HepG2 (cell line): Measurements from ENCODE around the gene DRC7. TPM values are rescaled to one million over a fixed set of nuclear protein-coding genes. Genes with fewer than 3 reads are reported as not detected.

Experiments
- ATM ChIP-seq: fragments of 450-650 bp; IDR thresholded peaks from 2 replicates; pipeline ENCODE4 v1.7.1; 2017; ENCODE audit warnings: mild to moderate bottlenecking, borderline replicate concordance
- CEBPG ChIP-seq: IDR thresholded peaks from 2 replicates; pipeline ENCODE4 v1.6.1; 2016
- CREB1 ChIP-seq, 2 experiments: fragments of 450-650 bp in 1 of 2; IDR thresholded peaks; 2 replicates each; pipeline ENCODE4 v1.6.1; 2016 to 2017; ENCODE audit warnings: control low read depth in 1 of 2, mild to moderate bottlenecking in 1 of 2, missing compliant biosample characterization in 1 of 2, missing genetic modification characterization in 1 of 2
- CREM ChIP-seq, 2 experiments: sonication (generic) in 1 of 2; formaldehyde crosslinking in 1 of 2; IDR thresholded peaks; 2 replicates each; pipeline versions ENCODE4 v1.4.0 to v1.6.1; 2016 to 2020; ENCODE audit warnings: antibody characterized with exemption in 1 of 2, mild to moderate bottlenecking in 1 of 2, missing genetic modification reagents in 1 of 2
- HDAC2 ChIP-seq: sonication (generic); formaldehyde crosslinking; IDR thresholded peaks from 2 replicates; pipeline ENCODE4 v1.4.0; 2020; ENCODE audit warnings: missing genetic modification reagents
- IKZF1 ChIP-seq: fragments of 450-650 bp; IDR thresholded peaks from 2 replicates; pipeline ENCODE4 v1.7.1; 2016
- MIER2 ChIP-seq: IDR thresholded peaks from 2 replicates; pipeline ENCODE4 v1.6.1; 2016; ENCODE audit warnings: missing biosample characterization, missing genetic modification reagents
- MTA1 ChIP-seq: sonication (generic); formaldehyde crosslinking; IDR thresholded peaks from 2 replicates; pipeline ENCODE4 v1.4.0; 2020; ENCODE audit warnings: missing genetic modification reagents, mild to moderate bottlenecking, borderline replicate concordance
- MXI1 ChIP-seq: IDR thresholded peaks from 3 replicates; pipeline ENCODE4 v1.6.1; 2012; ENCODE audit warnings: low read depth, low read length, inconsistent platforms, borderline replicate concordance
- NAIF1 ChIP-seq: sonication (generic); formaldehyde crosslinking; IDR thresholded peaks from 2 replicates; pipeline ENCODE4 v1.5.0; 2020; ENCODE audit warnings: mild to moderate bottlenecking, missing genetic modification reagents, borderline replicate concordance
- RBFOX2 ChIP-seq: fragments of 200-400 bp; formaldehyde crosslinking; IDR thresholded peaks from 2 replicates; pipeline ENCODE4 v1.6.1; 2017; ENCODE audit warnings: low read depth, mild to moderate bottlenecking, low read length
- SYNCRIP ChIP-seq: fragments of 200-400 bp; formaldehyde crosslinking; IDR thresholded peaks from 2 replicates; pipeline ENCODE4 v1.6.1; 2018; ENCODE audit warnings: mild to moderate bottlenecking, low read depth, low read length; ENCODE audit not compliant: insufficient read depth
- TBX2 ChIP-seq: sonication (generic); formaldehyde crosslinking; IDR thresholded peaks from 2 replicates; pipeline ENCODE4 v1.5.0; 2020; ENCODE audit warnings: missing genetic modification reagents, mild to moderate bottlenecking, borderline replicate concordance
- ZC3H4 ChIP-seq: sonication (generic); formaldehyde crosslinking; IDR thresholded peaks from 2 replicates; pipeline ENCODE4 v1.4.0; 2020; ENCODE audit warnings: missing genetic modification reagents, borderline replicate concordance
- ZEB1 ChIP-seq: IDR thresholded peaks from 2 replicates; pipeline ENCODE4 v1.6.1; 2012; ENCODE audit warnings: mild to moderate bottlenecking, low read depth, inconsistent platforms; ENCODE audit not compliant: insufficient replicate concordance
- ZNF160 ChIP-seq: sonication (generic); formaldehyde crosslinking; IDR thresholded peaks from 2 replicates; pipeline ENCODE4 v1.8.0; 2022; ENCODE audit warnings: mild to moderate bottlenecking, inconsistent platforms, missing genetic modification reagents
- ZNF343 ChIP-seq: sonication (generic); formaldehyde crosslinking; IDR thresholded peaks from 2 replicates; pipeline ENCODE4 v1.4.0; 2020; ENCODE audit warnings: mild to moderate bottlenecking, missing genetic modification reagents
- ZNF367 ChIP-seq: sonication (generic); formaldehyde crosslinking; IDR thresholded peaks from 2 replicates; pipeline ENCODE4 v1.4.0; 2020; ENCODE audit warnings: missing genetic modification reagents, borderline replicate concordance
- ZNF430 ChIP-seq: sonication (generic); formaldehyde crosslinking; IDR thresholded peaks from 2 replicates; pipeline ENCODE4 v1.9.0; 2021; ENCODE audit warnings: mild to moderate bottlenecking, missing genetic modification reagents
- ZNF543 ChIP-seq: sonication (generic); formaldehyde crosslinking; IDR thresholded peaks from 2 replicates; pipeline ENCODE4 v1.4.0; 2020; ENCODE audit warnings: mild to moderate bottlenecking, missing genetic modification reagents
- ZNF547 ChIP-seq: sonication (generic); formaldehyde crosslinking; IDR thresholded peaks from 2 replicates; pipeline ENCODE4 v1.5.1; 2020; ENCODE audit warnings: mild to moderate bottlenecking, missing genetic modification reagents
- ZNF792 ChIP-seq: IDR thresholded peaks from 2 replicates; pipeline ENCODE4 v1.6.1; 2016
- polyA plus RNA-seq, 8 experiments: library from polyadenylated mRNA; depleted of rRNA in 3 of 8; stranded (reverse) in 7 of 8; unstranded in 1 of 8; fragments of >200 nt; fragmentation: Illumina TruSeq in 4 of 8; extraction: Trizol in 4 of 8; gene quantifications; 2 replicates each; pipeline versions ENCODE4 v1.2.1 to v1.2.3, GENCODE V29; 2011 to 2016; ENCODE audit warnings: low read depth in 4 of 8, missing spikeins in 1 of 8, mixed read lengths in 1 of 8; ENCODE audit not compliant: insufficient read depth in 1 of 8
- total RNA-seq, 5 experiments: library from RNA; depleted of rRNA; stranded (reverse); fragments of >200 nt; fragmentation: Illumina TruSeq; extraction: Trizol; gene quantifications; 2 replicates each; pipeline ENCODE4 v1.2.3, GENCODE V29; 2016; ENCODE audit warnings: low read depth in 1 of 5
- TF ChIP-seq, protein P1 (sequence below): conservative IDR thresholded peaks from 2 replicates; pipeline ENCODE4 v1.6.1; 2018; ENCODE audit warnings: missing genetic modification reagents
- TF ChIP-seq, protein P2 (sequence below): sonication (generic); formaldehyde crosslinking; IDR thresholded peaks from 2 replicates; pipeline ENCODE4 v1.4.0; 2020; ENCODE audit warnings: missing genetic modification reagents
- TF ChIP-seq, protein P3 (sequence below): sonication (generic); formaldehyde crosslinking; IDR thresholded peaks from 2 replicates; pipeline ENCODE4 v1.5.0; 2020; ENCODE audit warnings: missing genetic modification reagents

Gene DRC7
- total and polyA plus RNA-seq, 2 of the 13 experiments (the other 11 are each of a cell fraction or from before 2014, with no cell fraction given) = 2.7 to 3.4 TPM

DNA sequence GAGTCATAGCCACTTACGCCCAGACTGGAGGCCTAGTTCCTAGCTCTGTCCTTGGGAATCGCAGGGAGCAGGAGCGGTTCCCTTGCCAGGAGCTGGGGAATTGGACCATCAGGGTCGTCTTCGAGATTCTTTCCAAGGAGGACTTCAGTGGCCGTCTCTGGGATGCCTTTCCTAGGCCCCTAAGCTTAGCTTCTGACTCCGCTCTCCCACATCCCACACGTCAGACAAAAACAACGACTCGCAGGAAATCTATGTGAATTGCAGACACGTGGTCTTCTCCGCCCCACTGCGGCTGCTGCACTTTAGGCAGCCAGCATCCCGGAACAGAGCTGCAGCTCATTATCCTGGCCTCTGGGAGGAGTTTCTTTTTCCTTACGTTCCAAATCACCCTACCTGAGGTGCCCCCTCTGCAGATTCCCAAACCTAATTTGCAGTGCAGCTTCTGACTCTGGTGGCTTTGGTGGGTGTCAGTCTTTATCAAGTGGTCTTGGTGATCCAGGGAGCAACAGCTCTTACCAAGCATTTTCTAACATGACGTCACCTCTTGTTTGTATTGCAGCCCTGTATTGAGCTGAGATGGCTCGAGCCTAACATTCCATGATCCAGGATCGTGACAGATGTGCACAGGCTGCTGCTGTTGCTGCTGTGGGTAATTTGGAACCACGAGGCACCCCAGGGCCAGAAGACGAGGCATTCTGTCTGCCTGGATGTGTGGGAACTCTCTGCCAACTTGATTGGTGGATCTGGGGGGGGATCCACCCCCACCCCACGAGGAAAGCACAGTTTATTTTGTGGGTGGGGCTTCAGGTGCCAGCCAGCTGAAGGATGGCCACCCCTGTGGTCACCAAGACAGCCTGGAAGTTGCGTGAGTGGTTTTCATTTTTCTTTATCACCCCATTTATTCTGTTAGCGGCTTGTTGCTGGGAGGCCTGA is 42.1 kb downstream of the DRC7 start (continued):
- TF ChIP-seq ZEB1 (no peak), MIER2 (CRISPR knock-in tag) (no peak), SYNCRIP (no peak), CREM (IDR thresholded peaks at IDR 0.05) (peak; percentile 78), CREM (CRISPR knock-in tag; IDR thresholded peaks at IDR 0.05) (no peak), TBX2 (CRISPR knock-in tag) (peak; percentile 79), NAIF1 (CRISPR knock-in tag) (peak; percentile 77; the same call in 1 of the 2 replicates), ZC3H4 (CRISPR knock-in tag) (no peak), CREB1 (IDR thresholded peaks at IDR 0.05) (peak; percentile 98), CREB1 (CRISPR knock-in tag; IDR thresholded peaks at IDR 0.05) (peak; percentile 89), ATM (no peak), ZNF367 (no peak), HDAC2 (peak; percentile 40; the same call in 1 of the 2 replicates), RBFOX2 (0 out of 2 replicates have a peak, but pooled peaks have one; percentile 8), ZNF160 (CRISPR knock-in tag) (0 out of 2 replicates have a peak, but pooled peaks have one; percentile 43), MXI1 (peak; percentile 94; the same call in 2 of the 3 replicates), ZNF543 (CRISPR knock-in tag) (no peak; the same call in 1 of the 2 replicates), ZNF430 (CRISPR knock-in tag) (peak; percentile 56), ZNF343 (CRISPR knock-in tag) (peak; percentile 100), IKZF1 (no peak), ZNF547 (no peak), ZNF792 (CRISPR knock-in tag) (no peak), CEBPG (CRISPR knock-in tag) (peak; percentile 52; the same call in 1 of the 2 replicates), MTA1 (CRISPR knock-in tag) (no peak)
- TF ChIP-seq, protein P1, sequence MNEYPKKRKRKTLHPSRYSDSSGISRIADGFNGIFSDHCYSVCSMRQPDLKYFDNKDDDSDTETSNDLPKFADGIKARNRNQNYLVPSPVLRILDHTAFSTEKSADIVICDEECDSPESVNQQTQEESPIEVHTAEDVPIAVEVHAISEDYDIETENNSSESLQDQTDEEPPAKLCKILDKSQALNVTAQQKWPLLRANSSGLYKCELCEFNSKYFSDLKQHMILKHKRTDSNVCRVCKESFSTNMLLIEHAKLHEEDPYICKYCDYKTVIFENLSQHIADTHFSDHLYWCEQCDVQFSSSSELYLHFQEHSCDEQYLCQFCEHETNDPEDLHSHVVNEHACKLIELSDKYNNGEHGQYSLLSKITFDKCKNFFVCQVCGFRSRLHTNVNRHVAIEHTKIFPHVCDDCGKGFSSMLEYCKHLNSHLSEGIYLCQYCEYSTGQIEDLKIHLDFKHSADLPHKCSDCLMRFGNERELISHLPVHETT (CRISPR knock-in tag) = 0 out of 2 replicates have a peak, but pooled peaks have one; percentile 26
- TF ChIP-seq, protein P2, sequence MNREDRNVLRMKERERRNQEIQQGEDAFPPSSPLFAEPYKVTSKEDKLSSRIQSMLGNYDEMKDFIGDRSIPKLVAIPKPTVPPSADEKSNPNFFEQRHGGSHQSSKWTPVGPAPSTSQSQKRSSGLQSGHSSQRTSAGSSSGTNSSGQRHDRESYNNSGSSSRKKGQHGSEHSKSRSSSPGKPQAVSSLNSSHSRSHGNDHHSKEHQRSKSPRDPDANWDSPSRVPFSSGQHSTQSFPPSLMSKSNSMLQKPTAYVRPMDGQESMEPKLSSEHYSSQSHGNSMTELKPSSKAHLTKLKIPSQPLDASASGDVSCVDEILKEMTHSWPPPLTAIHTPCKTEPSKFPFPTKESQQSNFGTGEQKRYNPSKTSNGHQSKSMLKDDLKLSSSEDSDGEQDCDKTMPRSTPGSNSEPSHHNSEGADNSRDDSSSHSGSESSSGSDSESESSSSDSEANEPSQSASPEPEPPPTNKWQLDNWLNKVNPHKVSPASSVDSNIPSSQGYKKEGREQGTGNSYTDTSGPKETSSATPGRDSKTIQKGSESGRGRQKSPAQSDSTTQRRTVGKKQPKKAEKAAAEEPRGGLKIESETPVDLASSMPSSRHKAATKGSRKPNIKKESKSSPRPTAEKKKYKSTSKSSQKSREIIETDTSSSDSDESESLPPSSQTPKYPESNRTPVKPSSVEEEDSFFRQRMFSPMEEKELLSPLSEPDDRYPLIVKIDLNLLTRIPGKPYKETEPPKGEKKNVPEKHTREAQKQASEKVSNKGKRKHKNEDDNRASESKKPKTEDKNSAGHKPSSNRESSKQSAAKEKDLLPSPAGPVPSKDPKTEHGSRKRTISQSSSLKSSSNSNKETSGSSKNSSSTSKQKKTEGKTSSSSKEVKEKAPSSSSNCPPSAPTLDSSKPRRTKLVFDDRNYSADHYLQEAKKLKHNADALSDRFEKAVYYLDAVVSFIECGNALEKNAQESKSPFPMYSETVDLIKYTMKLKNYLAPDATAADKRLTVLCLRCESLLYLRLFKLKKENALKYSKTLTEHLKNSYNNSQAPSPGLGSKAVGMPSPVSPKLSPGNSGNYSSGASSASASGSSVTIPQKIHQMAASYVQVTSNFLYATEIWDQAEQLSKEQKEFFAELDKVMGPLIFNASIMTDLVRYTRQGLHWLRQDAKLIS (CRISPR knock-in tag) = no peak
- TF ChIP-seq, protein P3, sequence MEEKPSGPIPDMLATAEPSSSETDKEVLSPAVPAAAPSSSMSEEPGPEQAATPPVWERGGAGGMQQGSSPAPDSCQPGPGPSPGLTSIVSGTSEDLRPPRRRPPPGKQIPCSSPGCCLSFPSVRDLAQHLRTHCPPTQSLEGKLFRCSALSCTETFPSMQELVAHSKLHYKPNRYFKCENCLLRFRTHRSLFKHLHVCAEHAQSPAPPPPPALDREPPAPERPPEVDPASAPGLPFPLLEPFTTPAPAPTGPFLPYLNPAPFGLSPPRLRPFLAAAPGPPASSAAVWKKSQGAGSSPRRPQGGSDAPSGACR (CRISPR knock-in tag) = no peak
